GM12865 (cell line): ENCODE measurements around the gene GRK5.

Experiments
- DNase-seq: peaks from one replicate; pipeline ENCODE4 v3.0.0; 2010; ENCODE audit warnings: low read depth
- H3K4me3 ChIP-seq: 2 replicates; pipeline ENCODE4 v1.5.1; 2011; ENCODE audit warnings: mild to moderate bottlenecking, low read depth, low read length, control low read depth
- TF ChIP-seq, protein P1 (sequence below): IDR thresholded peaks from 2 replicates; pipeline ENCODE4 v1.5.1; 2011; ENCODE audit warnings: low read length, control low read depth, low read depth, inconsistent platforms; ENCODE audit not compliant: insufficient read depth; ENCODE audit errors: missing control alignments

GRK5 gene

DNA sequence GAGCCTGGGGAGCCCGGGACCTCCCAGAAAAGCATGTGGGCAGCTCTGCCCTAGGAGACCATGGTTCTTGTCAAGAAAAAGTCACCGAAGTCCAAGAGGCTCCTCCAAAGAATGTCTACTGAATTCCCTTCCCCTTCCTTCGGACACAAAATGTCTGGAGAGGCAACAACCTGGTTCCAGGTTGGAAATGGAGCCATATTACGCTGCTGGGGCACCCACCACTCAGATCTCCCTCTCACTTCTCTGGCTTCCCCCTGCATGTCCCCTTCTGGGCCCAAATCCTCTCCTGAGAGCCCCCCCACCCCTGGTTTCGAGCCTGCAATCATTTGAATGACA, 282.6 kb downstream of the GRK5 start:
- no peak for DNase-seq
- no peak overlapping the region; the same call in 1 of the 2 replicates for H3K4me3 ChIP-seq
- TF ChIP-seq, protein P1, sequence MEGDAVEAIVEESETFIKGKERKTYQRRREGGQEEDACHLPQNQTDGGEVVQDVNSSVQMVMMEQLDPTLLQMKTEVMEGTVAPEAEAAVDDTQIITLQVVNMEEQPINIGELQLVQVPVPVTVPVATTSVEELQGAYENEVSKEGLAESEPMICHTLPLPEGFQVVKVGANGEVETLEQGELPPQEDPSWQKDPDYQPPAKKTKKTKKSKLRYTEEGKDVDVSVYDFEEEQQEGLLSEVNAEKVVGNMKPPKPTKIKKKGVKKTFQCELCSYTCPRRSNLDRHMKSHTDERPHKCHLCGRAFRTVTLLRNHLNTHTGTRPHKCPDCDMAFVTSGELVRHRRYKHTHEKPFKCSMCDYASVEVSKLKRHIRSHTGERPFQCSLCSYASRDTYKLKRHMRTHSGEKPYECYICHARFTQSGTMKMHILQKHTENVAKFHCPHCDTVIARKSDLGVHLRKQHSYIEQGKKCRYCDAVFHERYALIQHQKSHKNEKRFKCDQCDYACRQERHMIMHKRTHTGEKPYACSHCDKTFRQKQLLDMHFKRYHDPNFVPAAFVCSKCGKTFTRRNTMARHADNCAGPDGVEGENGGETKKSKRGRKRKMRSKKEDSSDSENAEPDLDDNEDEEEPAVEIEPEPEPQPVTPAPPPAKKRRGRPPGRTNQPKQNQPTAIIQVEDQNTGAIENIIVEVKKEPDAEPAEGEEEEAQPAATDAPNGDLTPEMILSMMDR = no peak

DNA sequence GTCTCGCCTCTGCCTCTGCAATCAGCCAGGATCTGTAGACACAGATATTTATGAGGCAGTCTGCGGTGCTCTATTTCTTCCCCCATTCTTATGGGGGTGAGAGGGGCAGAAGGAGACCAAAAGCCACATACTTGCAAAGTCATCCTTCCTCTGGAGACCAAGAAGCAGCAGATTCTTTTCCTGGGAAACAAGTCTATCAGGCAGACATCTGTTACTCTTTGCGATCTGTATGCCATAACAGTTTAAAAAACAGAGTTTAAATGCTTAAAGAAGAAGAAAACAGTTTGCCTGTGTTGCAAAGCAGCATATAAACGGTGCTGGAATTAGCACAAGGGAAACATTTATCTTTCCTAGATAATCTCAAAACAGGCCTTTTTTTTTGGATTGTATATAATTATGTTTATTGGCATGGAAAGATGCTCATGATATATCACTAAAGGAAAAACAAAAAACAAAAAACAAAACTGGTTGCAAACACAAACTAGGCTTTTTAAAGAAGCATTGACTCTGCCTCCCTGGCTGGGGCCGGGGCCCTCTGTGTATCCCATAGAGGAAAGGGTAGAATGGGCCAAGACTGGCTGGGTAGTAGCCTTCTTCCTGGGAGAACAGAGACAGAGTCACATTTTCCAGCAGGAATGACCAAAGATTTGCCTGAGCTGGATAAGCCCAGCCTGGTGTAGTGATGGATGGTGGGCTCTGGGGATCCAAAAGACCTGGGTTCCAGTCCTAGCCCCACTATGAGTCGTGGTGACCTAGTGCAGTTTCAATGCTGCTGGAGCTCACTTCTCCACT, 284.8 kb downstream of the GRK5 start:
- no peak for DNase-seq
- no peak overlapping the region for H3K4me3 ChIP-seq
- TF ChIP-seq, protein P1 = no peak

DNA sequence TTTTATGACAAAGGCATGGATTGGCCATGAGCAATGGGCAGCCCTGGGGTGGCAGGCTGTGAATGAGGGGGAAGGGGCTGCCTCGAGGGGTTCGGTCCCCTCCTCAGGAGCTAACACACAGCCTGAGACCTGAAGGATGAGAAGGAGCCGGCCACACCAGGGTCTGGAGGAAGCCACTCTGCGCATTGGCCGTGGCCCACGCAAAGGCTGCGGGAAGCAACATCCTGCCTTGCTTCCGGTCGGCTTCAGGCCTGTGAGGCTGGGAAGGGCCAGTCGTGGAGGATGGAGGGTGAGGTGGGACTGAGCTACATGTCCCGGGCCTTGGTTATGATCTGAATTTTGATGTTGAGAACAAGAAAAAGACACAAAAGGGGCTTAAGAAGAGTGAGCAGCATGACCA, 285.8 kb downstream of the GRK5 start:
- DNase-seq = no peak
- TF ChIP-seq, protein P1 = no peak
- H3K4me3 ChIP-seq = no peak overlapping the region

DNA sequence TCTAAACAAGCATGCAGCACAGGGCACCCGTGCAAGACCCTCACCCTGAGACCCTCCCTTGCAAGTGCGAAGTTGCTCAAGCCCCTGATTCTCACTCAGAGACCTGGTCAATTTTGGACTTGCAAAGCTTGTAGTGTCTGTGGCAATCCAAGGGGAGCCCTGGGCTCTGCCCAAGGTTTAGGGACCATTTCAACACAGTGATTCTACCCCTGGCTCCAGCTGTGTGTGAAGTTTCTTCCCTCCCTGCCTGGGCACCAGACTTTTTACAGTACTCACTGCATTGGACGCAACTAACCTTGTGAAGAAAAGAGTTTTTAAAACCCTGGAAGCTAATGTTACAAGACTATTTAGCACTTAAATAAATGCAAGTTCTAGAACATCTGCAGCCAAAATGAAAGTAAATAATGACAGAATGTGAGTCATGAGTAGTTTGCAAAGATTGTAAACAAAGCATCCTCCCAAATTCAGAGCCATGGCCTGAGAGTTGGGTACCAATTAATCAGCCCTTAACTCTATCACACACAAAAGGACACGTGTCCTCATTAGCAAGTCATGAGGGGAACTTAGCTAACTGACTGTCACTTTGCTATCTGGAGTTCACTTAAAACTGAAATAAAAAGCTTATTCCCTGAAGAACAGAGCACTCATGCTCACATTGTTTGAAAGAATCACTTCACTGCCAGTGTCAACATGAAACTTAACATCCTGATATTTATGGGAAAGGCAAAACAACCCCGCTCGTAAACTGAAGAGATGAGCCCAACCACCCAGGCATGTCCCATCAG, 287.1 kb downstream of the GRK5 start:
- no peak overlapping the region for H3K4me3 ChIP-seq
- DNase-seq = no peak
- TF ChIP-seq, protein P1 = no peak

DNA sequence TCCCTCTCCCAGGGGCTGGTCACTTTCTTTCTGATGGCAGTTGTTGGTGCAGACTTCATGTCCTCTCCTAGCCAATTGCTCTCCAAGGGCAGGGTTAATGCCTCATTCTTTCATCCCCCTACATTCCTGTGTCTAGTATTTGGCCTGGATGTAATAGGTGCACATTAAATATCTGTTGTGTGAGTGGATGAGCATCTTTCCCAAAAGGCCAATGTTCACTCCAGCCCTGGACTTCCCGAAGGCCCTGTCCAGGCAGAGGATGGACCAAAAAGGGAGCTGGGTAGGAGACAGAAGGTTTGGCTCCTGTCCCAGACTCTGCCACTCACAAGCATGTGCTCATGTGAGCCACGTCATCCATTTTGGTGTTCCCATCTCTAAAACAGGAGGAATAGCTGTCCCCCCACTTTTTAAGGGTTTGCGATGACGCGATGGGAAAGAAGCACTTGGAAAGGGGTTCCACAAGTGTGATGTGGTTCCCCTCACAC, 287.7 kb downstream of the GRK5 start:
- DNase-seq = no peak
- no peak overlapping the region for H3K4me3 ChIP-seq
- TF ChIP-seq, protein P1 = no peak

DNA sequence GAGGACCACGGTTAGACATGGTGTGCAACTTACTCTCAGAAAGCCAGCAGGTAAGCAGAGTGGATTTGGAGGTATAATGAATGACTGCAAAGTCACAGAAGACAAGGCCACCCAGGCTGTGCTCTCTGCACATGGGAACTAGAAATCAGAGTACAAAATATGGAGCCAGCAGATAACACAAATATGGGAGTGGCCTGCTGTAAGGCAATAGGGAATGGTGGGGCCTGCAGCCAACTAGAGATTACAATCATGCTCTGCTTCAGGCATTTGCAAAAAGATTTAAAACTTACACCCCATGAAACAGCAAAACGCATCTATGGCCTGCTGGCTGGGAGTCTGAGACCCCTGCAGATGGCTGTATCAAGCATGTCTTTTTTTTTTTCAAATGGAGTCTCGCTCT, 288.2 kb downstream of the GRK5 start:
- no peak overlapping the region for H3K4me3 ChIP-seq
- TF ChIP-seq, protein P1 = no peak
- DNase-seq = no peak
